A549 treated with dexamethasone at 1 μM for 4 hours (cell line): ENCODE measurements around the gene DHX34. TPM values are rescaled to one million over a fixed set of nuclear protein-coding genes. Genes with fewer than 3 reads are reported as not detected.

ENCODE experiments used
- total RNA-seq: library from RNA; stranded (reverse); fragments of 200-300 nt; extraction: Qiagen RNA extraction; gene quantifications from 5 replicates; pipeline ENCODE4 v1.2.3, GENCODE V29; 2022

DHX34 gene
- total RNA-seq: 22.0 to 39.5 TPM (median 37.5 TPM) in 5 replicates

GRCh38 chr19:47348819-47349795 lies at the start of gene DHX34:
Gene DHX34, plus strand, starts transcription at chr19:47349315. Its CDS starts 3,716 bp downstream, at chr19:47353031.

GRCh38 chr19:47309608-47310007 lies 39.5 kb upstream of the DHX34 start, which contains the start of gene C5AR1:
Gene C5AR1, plus strand, starts transcription at chr19:47309861. Its CDS starts 35 bp downstream, at chr19:47309896.

GRCh38 chr19:47331931-47332547 lies 17.1 kb upstream of the DHX34 start, which contains the start of gene C5AR2:
Gene C5AR2, plus strand, starts transcription at chr19:47332175. Its CDS starts 8,625 bp downstream, at chr19:47340800.

GRCh38 chr19:47419030-47419783 lies 70.1 kb downstream of the DHX34 start, which contains the start of gene MEIS3:
Gene MEIS3, minus strand, starts transcription at chr19:47419527. Its CDS starts 446 bp downstream, at chr19:47419081.

Other genes with a start within 250 kb of the DHX34 start
- gene ZC3H4, start 235.5 kb upstream of the DHX34 start, total RNA-seq: 20.2 to 30.3 TPM (median 28.2 TPM) in 5 replicates
- gene SAE1, start 218.5 kb upstream of the DHX34 start, total RNA-seq: 208 to 229 TPM (median 216 TPM) in 5 replicates
- 15.1 to 23.4 TPM (median 21.6 TPM) in 5 replicates for gene BBC3, start 118.1 kb upstream of the DHX34 start, total RNA-seq
- gene CCDC9, start 92.8 kb upstream of the DHX34 start, total RNA-seq: 20.8 to 26.5 TPM (median 25.4 TPM) in 5 replicates
- gene INAFM1, start 74.4 kb upstream of the DHX34 start, total RNA-seq: 4.7 to 9.6 TPM (median 8.9 TPM) in 5 replicates
- 1.2 to 3.3 TPM (median 2.4 TPM) in 5 replicates for gene C5AR1, start 39.5 kb upstream of the DHX34 start, total RNA-seq
- gene C5AR2, start 17.1 kb upstream of the DHX34 start, total RNA-seq: 7.0 to 13.8 TPM (median 11.3 TPM) in 5 replicates
- gene MEIS3, start 70.2 kb downstream of the DHX34 start, total RNA-seq: 32.1 to 48.0 TPM (median 41.6 TPM) in 5 replicates
- 0.24 to 0.58 TPM (median 0.37 TPM) in 5 replicates for gene SLC8A2, start 122.6 kb downstream of the DHX34 start, total RNA-seq
- 15.3 to 24.0 TPM (median 19.6 TPM) in 5 replicates for gene KPTN, start 134.9 kb downstream of the DHX34 start, total RNA-seq
- 85.9 to 107 TPM (median 96.2 TPM) in 5 replicates for gene NAPA, start 165.7 kb downstream of the DHX34 start, total RNA-seq
- gene ZNF541, start 223.8 kb downstream of the DHX34 start, total RNA-seq: 0.02 to 0.05 TPM (median 0.04 TPM) in 3 of 5 replicates, not detected in the others